WTC11 (cell line): Measurements from ENCODE around the gene ZBP1. TPM values are rescaled to one million over a fixed set of nuclear protein-coding genes. Genes with fewer than 3 reads are reported as not detected.

Experiments used
- ATAC-seq: fragments of 200-7000 bp; cut with Tn5 transposase; 2 replicates; pipeline ENCODE4 v1.10.0; 2021; ENCODE audit warnings: mild to moderate bottlenecking, moderate library complexity
- CTCF ChIA-PET: fragments of 300-600 bp; sonication (Branson Sonifier 250); formaldehyde crosslinking; loops from one replicate; lab custom pipeline; 2021; ENCODE audit warnings: antibody characterized with exemption; lab: Charles Lee
- POLR2A ChIA-PET: fragments of 350-600 bp; sonication (Branson Sonifier 250); formaldehyde crosslinking; loops from one replicate; lab custom pipeline; 2021; ENCODE audit warnings: antibody characterized with exemption; lab: Charles Lee
- DNase-seq: peaks from one replicate; pipeline ENCODE4 v3.0.0; 2021; ENCODE audit warnings: low spot score
- H3K27ac Mint-ChIP-seq: 2 replicates; pipeline ENCODE4 v1.8.0; 2021; ENCODE audit warnings: mixed read lengths
- H3K27me3 Mint-ChIP-seq: 2 replicates; pipeline ENCODE4 v1.8.0; 2021; ENCODE audit warnings: low read depth, mild to moderate bottlenecking, moderate library complexity, mixed read lengths
- H3K36me3 Mint-ChIP-seq: 2 replicates; pipeline ENCODE4 v1.8.0; 2021; ENCODE audit warnings: mixed read lengths
- H3K4me1 Mint-ChIP-seq: 2 replicates; pipeline ENCODE4 v1.8.0; 2022; ENCODE audit warnings: mixed read lengths
- H3K4me3 Mint-ChIP-seq: 2 replicates; pipeline ENCODE4 v1.8.0; 2021; ENCODE audit warnings: mild to moderate bottlenecking, moderate library complexity, mixed read lengths
- H3K9me3 Mint-ChIP-seq: 2 replicates; pipeline ENCODE4 v1.8.0; 2021; ENCODE audit warnings: mixed read lengths
- ATF1 ChIP-seq: sonication (generic); formaldehyde crosslinking; IDR thresholded peaks from 2 replicates; pipeline ENCODE4 v1.8.1; 2023; ENCODE audit warnings: mild to moderate bottlenecking, moderate library complexity, missing genetic modification reagents
- FOXP1 ChIP-seq: sonication (generic); formaldehyde crosslinking; IDR thresholded peaks from 2 replicates; pipeline ENCODE4 v1.8.0; 2022; ENCODE audit warnings: missing genetic modification reagents, mild to moderate bottlenecking, moderate library complexity, borderline replicate concordance
- GTF2I ChIP-seq: fragments of 250-450 bp; sonication (Bioruptor Pico); conservative IDR thresholded peaks from 2 replicates; pipeline ENCODE4 v1.4.0; 2021; ENCODE audit warnings: mild to moderate bottlenecking
- IRF2 ChIP-seq: sonication (generic); formaldehyde crosslinking; IDR thresholded peaks from 2 replicates; pipeline ENCODE4 v1.8.0; 2022; ENCODE audit warnings: low read depth, missing genetic modification reagents, borderline replicate concordance
- JUN ChIP-seq: sonication (generic); formaldehyde crosslinking; IDR thresholded peaks from 2 replicates; pipeline ENCODE4 v1.8.0; 2023; ENCODE audit warnings: mild to moderate bottlenecking, missing genetic modification reagents
- NR1H2 ChIP-seq: sonication (generic); formaldehyde crosslinking; IDR thresholded peaks from 2 replicates; pipeline ENCODE4 v1.9.0; 2021; ENCODE audit warnings: mild to moderate bottlenecking, moderate library complexity, missing genetic modification reagents
- SMAD4 ChIP-seq: sonication (generic); formaldehyde crosslinking; IDR thresholded peaks from 2 replicates; pipeline ENCODE4 v1.8.0; 2022; ENCODE audit warnings: mild to moderate bottlenecking, missing genetic modification reagents
- TCF7 ChIP-seq: sonication (generic); formaldehyde crosslinking; IDR thresholded peaks from 2 replicates; pipeline ENCODE4 v1.8.0; 2022; ENCODE audit warnings: mild to moderate bottlenecking, low read depth, missing genetic modification reagents, moderate library complexity
- ZBTB21 ChIP-seq: sonication (generic); formaldehyde crosslinking; IDR thresholded peaks from 2 replicates; pipeline ENCODE4 v1.8.1; 2023; ENCODE audit warnings: mild to moderate bottlenecking, missing genetic modification reagents, borderline replicate concordance
- ZNF121 ChIP-seq: sonication (generic); formaldehyde crosslinking; IDR thresholded peaks from 2 replicates; pipeline ENCODE4 v1.8.0; 2023; ENCODE audit warnings: missing genetic modification reagents
- ZNF138 ChIP-seq: sonication (generic); formaldehyde crosslinking; conservative IDR thresholded peaks from 2 replicates; pipeline ENCODE4 v1.8.1; 2022; ENCODE audit warnings: mild to moderate bottlenecking, moderate library complexity, missing genetic modification reagents
- ZNF219 ChIP-seq: sonication (generic); formaldehyde crosslinking; IDR thresholded peaks from 2 replicates; pipeline ENCODE4 v1.8.0; 2023; ENCODE audit warnings: missing genetic modification reagents, mild to moderate bottlenecking, borderline replicate concordance
- ZNF232 ChIP-seq: sonication (generic); formaldehyde crosslinking; IDR thresholded peaks from 2 replicates; pipeline ENCODE4 v1.8.0; 2022; ENCODE audit warnings: mild to moderate bottlenecking, missing genetic modification reagents
- ZNF317 ChIP-seq: sonication (generic); formaldehyde crosslinking; IDR thresholded peaks from 2 replicates; pipeline ENCODE4 v1.8.1; 2023; ENCODE audit warnings: low read depth, mild to moderate bottlenecking, moderate library complexity, missing genetic modification reagents, borderline replicate concordance
- ZNF416 ChIP-seq: fragments of 250-450 bp; sonication (Bioruptor Pico); IDR thresholded peaks from 2 replicates; pipeline ENCODE4 v1.9.0; 2021; ENCODE audit warnings: mild to moderate bottlenecking, inconsistent platforms
- ZNF671 ChIP-seq: fragments of 250-450 bp; sonication (Bioruptor Pico); IDR thresholded peaks from 2 replicates; pipeline ENCODE4 v1.8.0; 2021; ENCODE audit warnings: mild to moderate bottlenecking
- total RNA-seq: library from RNA; stranded (reverse); gene quantifications from 3 replicates; pipeline ENCODE4 v1.2.3, GENCODE V29; 2021
- TF ChIP-seq, protein P1 (sequence below): sonication (generic); formaldehyde crosslinking; IDR thresholded peaks from 2 replicates; pipeline ENCODE4 v1.8.1; 2022; ENCODE audit warnings: mild to moderate bottlenecking, missing genetic modification reagents, moderate library complexity, borderline replicate concordance
- TF ChIP-seq, protein P2 (sequence below): sonication (generic); formaldehyde crosslinking; IDR thresholded peaks from 2 replicates; pipeline ENCODE4 v1.8.0; 2022; ENCODE audit warnings: mild to moderate bottlenecking, missing genetic modification reagents
- TF ChIP-seq, protein P3 (sequence below): sonication (generic); formaldehyde crosslinking; IDR thresholded peaks from 2 replicates; pipeline ENCODE4 v1.8.0; 2023; ENCODE audit warnings: missing genetic modification reagents
- TF ChIP-seq, protein P4 (sequence below): sonication (generic); formaldehyde crosslinking; IDR thresholded peaks from 2 replicates; pipeline ENCODE4 v1.8.1; 2023; ENCODE audit warnings: mild to moderate bottlenecking, missing genetic modification reagents, moderate library complexity
- TF ChIP-seq, protein P5 (sequence below): sonication (generic); formaldehyde crosslinking; IDR thresholded peaks from 2 replicates; pipeline ENCODE4 v1.8.1; 2023; ENCODE audit warnings: mild to moderate bottlenecking, missing genetic modification reagents
- TF ChIP-seq, protein P6 (sequence below): sonication (generic); formaldehyde crosslinking; conservative IDR thresholded peaks from 2 replicates; pipeline ENCODE4 v1.8.1; 2022; ENCODE audit warnings: mild to moderate bottlenecking, missing genetic modification reagents
- TF ChIP-seq, protein P7 (sequence below): sonication (generic); formaldehyde crosslinking; IDR thresholded peaks from 2 replicates; pipeline ENCODE4 v1.8.0; 2022; ENCODE audit warnings: mild to moderate bottlenecking, missing genetic modification reagents
- TF ChIP-seq, protein P8 (sequence below): fragments of 250-450 bp; sonication (Bioruptor Pico); IDR thresholded peaks from 2 replicates; pipeline ENCODE4 v1.9.0; 2021; ENCODE audit warnings: moderate library complexity, mild to moderate bottlenecking, inconsistent platforms, borderline replicate concordance

Gene ZBP1
- total RNA-seq, 1 experiment from 2014 or later, result not detected

DNA sequence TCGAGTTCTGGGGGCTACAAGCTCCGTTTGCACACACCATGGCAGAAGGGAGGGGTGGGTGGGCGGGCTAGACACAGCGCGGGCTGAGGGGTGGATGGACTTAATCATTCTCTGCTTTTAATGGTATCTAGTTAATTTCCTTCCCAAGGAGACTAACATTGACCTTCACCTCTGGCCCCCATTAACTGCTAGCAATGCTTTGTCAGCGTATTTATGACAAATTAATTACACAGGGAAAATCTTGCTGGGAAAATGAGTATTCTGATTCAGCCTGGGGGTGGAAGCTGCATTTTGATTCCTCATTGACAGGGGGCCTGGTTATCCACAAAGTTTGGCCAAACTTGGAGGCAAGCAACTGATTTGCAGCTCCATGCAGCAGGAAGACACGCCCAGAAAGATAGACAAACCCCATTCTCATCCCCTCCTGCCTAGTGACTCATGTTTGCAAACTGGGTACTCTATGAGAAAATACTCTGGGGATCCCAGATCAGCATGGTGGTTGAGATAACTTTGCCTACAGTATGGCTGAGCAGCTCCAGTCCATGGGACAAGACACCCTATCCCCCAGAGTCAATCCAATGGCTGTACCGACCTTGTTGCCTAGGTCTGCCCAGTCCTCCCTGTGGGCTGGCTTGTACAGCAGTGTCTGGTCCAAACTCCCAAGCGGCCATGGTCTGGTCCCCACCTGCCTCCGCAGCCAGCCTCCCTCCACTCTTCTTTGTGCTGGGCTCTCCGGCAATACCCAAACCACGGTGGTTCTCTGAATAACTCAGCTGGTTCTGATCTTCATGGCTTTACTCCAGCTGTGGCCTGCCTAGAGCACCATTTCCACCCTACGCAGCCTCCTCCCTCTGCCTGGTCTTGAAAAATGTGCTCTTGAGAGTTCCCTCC lies 19.7 kb downstream of the ZBP1 start (continued):
- TF ChIP-seq, protein P1, sequence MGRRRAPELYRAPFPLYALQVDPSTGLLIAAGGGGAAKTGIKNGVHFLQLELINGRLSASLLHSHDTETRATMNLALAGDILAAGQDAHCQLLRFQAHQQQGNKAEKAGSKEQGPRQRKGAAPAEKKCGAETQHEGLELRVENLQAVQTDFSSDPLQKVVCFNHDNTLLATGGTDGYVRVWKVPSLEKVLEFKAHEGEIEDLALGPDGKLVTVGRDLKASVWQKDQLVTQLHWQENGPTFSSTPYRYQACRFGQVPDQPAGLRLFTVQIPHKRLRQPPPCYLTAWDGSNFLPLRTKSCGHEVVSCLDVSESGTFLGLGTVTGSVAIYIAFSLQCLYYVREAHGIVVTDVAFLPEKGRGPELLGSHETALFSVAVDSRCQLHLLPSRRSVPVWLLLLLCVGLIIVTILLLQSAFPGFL (CRISPR knock-in tag), result no peak
- TF ChIP-seq, protein P2, sequence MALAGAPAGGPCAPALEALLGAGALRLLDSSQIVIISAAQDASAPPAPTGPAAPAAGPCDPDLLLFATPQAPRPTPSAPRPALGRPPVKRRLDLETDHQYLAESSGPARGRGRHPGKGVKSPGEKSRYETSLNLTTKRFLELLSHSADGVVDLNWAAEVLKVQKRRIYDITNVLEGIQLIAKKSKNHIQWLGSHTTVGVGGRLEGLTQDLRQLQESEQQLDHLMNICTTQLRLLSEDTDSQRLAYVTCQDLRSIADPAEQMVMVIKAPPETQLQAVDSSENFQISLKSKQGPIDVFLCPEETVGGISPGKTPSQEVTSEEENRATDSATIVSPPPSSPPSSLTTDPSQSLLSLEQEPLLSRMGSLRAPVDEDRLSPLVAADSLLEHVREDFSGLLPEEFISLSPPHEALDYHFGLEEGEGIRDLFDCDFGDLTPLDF, result no peak
- no peak for TF ChIP-seq ZNF317 (CRISPR knock-in tag)
- TF ChIP-seq, protein P3, sequence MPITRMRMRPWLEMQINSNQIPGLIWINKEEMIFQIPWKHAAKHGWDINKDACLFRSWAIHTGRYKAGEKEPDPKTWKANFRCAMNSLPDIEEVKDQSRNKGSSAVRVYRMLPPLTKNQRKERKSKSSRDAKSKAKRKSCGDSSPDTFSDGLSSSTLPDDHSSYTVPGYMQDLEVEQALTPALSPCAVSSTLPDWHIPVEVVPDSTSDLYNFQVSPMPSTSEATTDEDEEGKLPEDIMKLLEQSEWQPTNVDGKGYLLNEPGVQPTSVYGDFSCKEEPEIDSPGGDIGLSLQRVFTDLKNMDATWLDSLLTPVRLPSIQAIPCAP (CRISPR knock-in tag), result no peak
- no peak for TF ChIP-seq TCF7 (CRISPR knock-in tag)
- TF ChIP-seq NR1H2 (CRISPR knock-in tag), result no peak
- TF ChIP-seq ZNF138 (CRISPR knock-in tag), result no peak
- TF ChIP-seq ATF1, result no peak
- no peak for TF ChIP-seq ZNF121
- TF ChIP-seq, protein P4, sequence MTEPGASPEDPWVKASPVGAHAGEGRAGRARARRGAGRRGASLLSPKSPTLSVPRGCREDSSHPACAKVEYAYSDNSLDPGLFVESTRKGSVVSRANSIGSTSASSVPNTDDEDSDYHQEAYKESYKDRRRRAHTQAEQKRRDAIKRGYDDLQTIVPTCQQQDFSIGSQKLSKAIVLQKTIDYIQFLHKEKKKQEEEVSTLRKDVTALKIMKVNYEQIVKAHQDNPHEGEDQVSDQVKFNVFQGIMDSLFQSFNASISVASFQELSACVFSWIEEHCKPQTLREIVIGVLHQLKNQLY (CRISPR knock-in tag), result no peak
- TF ChIP-seq, protein P5, sequence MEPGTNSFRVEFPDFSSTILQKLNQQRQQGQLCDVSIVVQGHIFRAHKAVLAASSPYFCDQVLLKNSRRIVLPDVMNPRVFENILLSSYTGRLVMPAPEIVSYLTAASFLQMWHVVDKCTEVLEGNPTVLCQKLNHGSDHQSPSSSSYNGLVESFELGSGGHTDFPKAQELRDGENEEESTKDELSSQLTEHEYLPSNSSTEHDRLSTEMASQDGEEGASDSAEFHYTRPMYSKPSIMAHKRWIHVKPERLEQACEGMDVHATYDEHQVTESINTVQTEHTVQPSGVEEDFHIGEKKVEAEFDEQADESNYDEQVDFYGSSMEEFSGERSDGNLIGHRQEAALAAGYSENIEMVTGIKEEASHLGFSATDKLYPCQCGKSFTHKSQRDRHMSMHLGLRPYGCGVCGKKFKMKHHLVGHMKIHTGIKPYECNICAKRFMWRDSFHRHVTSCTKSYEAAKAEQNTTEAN (CRISPR knock-in tag), result no peak
- TF ChIP-seq ZNF219 (CRISPR knock-in tag), result no peak
- TF ChIP-seq, all 79 proteins: peak for 0

DNA sequence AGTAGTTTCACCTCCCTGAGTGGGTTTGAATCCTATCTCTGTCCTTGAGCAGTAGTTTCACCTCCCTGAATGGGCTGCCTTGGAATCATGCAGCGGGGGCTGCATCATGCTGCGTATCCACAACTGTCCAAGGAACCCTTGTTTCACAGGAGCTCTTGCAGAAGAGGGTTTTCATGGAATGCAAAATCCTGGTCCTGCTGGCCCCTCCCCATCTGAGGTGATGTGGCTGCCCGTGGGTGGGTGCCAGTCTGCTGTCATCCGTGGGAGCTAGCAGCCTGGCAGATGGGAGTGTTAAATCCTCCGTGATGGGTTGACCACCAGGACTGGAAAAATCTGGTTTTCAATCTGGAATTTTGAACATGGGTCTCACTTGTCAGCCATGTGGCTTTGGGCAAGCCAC lies 21.7 kb downstream of the ZBP1 start:
- H3K4me1 Mint-ChIP-seq, result peaks cover 11% of the 10 kb centered on the region
- CTCF ChIA-PET, result interaction anchor here (0.5 to 2.1 kb wide), 10 partner anchors 11 to 631 kb away, joined by 3 to 8 read pairs (median 4); no protein-coding TSS in a partner anchor
- no peak overlapping the region for H3K27ac Mint-ChIP-seq
- H3K4me3 Mint-ChIP-seq, result no peak overlapping the region
- DNase-seq (no peak), ATAC-seq (no peak)
- no peaks in the 10 kb centered on the region for H3K36me3 Mint-ChIP-seq
- TF ChIP-seq ZNF138 (CRISPR knock-in tag), result no peak
- TF ChIP-seq JUN (CRISPR knock-in tag), result no peak
- TF ChIP-seq, protein P6, sequence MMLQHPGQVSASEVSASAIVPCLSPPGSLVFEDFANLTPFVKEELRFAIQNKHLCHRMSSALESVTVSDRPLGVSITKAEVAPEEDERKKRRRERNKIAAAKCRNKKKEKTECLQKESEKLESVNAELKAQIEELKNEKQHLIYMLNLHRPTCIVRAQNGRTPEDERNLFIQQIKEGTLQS (CRISPR knock-in tag), result no peak
- TF ChIP-seq ZNF232, result no peak
- TF ChIP-seq, protein P7, sequence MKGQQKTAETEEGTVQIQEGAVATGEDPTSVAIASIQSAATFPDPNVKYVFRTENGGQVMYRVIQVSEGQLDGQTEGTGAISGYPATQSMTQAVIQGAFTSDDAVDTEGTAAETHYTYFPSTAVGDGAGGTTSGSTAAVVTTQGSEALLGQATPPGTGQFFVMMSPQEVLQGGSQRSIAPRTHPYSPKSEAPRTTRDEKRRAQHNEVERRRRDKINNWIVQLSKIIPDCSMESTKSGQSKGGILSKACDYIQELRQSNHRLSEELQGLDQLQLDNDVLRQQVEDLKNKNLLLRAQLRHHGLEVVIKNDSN (CRISPR knock-in tag), result no peak
- no peak for TF ChIP-seq ZBTB21
- no peak for TF ChIP-seq FOXP1 (CRISPR knock-in tag)
- no peak for TF ChIP-seq IRF2 (CRISPR knock-in tag)
- TF ChIP-seq, protein P8, sequence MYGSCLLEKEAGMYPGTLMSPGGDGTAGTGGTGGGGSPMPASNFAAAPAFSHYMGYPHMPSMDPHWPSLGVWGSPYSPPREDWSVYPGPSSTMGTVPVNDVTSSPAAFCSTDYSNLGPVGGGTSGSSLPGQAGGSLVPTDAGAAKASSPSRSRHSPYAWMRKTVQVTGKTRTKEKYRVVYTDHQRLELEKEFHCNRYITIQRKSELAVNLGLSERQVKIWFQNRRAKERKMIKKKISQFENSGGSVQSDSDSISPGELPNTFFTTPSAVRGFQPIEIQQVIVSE (CRISPR knock-in tag), result no peak
- TF ChIP-seq ZNF671, result no peak
- no peak for TF ChIP-seq SMAD4
- no peak for TF ChIP-seq ZNF416 (CRISPR knock-in tag)
- TF ChIP-seq GTF2I (CRISPR knock-in tag), result no peak
- peaks cover 9% of the 10 kb centered on the region; the same call in 1 of the 2 replicates for H3K9me3 Mint-ChIP-seq
- POLR2A ChIA-PET, result no interaction called here
- H3K27me3 Mint-ChIP-seq, result peaks cover 2% of the 10 kb centered on the region; the same call in 1 of the 2 replicates
